ENCODE results near the gene CLN3.

DNA sequence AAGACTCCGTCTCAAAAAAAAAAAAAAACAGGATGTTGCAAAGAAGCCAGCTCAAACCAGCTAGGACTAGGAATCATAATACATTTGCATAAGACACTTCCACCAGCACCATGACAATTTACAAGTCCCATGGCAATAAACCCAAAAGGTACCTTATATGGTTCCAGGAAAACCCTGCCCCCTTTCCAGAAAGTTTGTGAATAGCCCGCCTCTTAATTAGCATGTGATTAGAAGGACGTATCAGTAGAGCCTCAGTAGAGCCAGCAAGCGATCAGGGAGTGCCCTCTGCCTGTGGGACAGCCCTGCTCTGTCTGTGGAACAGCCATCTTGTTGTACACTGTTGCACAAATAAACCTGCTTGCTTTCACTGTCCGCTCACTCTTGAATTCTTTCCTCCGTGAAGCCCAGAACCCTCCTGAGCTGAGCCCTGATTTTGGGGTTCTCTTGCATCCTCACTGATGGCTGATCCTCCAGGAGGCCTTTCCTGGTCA lies 32.9 kb upstream of the CLN3 start:
- TF ChIP-seq SP1 (IDR thresholded peaks at IDR 0.05): no peak
- no peak for TF ChIP-seq FOXK2 (IDR thresholded peaks at IDR 0.05)
- TF ChIP-seq SUZ12 (IDR thresholded peaks at IDR 0.05): no peak
- no peak for TF ChIP-seq TARDBP (IDR thresholded peaks at IDR 0.05)
- no peak for TF ChIP-seq FOXM1 (IDR thresholded peaks at IDR 0.05; ENCODE audit: borderline replicate concordance)
- no peak for TF ChIP-seq FOXA1 (IDR thresholded peaks at IDR 0.05)
- no peak for TF ChIP-seq HDGF (IDR thresholded peaks at IDR 0.05; ENCODE audit: borderline replicate concordance)
- TF ChIP-seq ELF4 (IDR thresholded peaks at IDR 0.05): no peak
- TF ChIP-seq LEF1 (IDR thresholded peaks at IDR 0.05; ENCODE audit: borderline replicate concordance): no peak
- TF ChIP-seq, protein P1, sequence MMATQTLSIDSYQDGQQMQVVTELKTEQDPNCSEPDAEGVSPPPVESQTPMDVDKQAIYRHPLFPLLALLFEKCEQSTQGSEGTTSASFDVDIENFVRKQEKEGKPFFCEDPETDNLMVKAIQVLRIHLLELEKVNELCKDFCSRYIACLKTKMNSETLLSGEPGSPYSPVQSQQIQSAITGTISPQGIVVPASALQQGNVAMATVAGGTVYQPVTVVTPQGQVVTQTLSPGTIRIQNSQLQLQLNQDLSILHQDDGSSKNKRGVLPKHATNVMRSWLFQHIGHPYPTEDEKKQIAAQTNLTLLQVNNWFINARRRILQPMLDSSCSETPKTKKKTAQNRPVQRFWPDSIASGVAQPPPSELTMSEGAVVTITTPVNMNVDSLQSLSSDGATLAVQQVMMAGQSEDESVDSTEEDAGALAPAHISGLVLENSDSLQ (IDR thresholded peaks at IDR 0.05): no peak
- TF ChIP-seq NFRKB (IDR thresholded peaks at IDR 0.05): no peak
- no peak for TF ChIP-seq ZNF384 (IDR thresholded peaks at IDR 0.05)
- no peak for TF ChIP-seq ARNT (IDR thresholded peaks at IDR 0.05)
- no peak for TF ChIP-seq CTBP1 (IDR thresholded peaks at IDR 0.05; ENCODE audit: borderline replicate concordance)
